HG03457 (cell line): Measurements from ENCODE around the gene HACD1.
"Not testable (repeated sequence)": the region's sequence is repeated elsewhere in the genome, so short reads cannot be mapped to it uniquely, and the experiment has no call there.

Source experiments
- ATAC-seq: cut with Tn5 transposase; IDR thresholded peaks from one replicate; pipeline ENCODE4 v1.9.1; 2021; ENCODE audit warnings: moderate number of reproducible peaks; ENCODE audit not compliant: unreplicated experiment

HACD1 gene

DNA sequence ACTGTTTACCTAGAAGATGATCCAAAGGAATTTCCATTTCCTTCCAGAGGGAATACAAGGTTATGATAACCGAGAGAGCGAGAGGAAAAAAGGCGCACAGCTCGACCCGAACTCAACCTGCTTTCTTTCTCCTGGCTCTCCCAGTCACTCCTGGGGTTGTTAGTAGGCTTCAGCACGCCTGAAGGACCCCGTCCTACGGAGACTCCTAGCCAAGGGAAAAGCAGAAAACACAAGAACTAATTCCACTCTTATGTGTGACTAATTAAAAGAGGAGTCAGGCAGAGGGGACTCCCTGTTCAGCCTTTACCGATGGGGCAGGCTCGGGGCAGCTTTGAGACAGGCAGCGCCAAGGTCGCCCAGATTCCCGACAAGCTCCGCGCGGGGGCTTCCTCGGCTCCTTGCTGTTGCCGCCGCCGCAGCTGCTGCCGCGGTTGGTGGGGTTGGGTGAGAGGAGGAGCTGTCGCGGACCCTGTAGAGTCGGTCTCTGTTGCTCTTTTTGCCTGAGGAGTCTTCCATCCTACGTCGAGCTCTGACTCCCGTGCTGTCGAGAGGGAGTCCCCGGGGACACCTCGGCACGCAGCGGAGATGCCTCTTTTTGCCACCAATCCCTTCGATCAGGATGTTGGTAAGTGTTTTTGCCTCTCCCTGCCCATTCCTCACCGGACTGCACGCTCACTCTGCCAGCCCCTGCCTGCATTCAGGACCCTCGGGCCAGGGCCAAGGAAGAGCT is 26.7 kb upstream of the HACD1 start, which contains the start of gene STAM:
STAM (plus strand) TSS at position 397 of the 730 bp plus-strand sequence; CDS start at position 586, 189 bp downstream.
- peak; percentile 69 for ATAC-seq

GRCh38 chr10:17643339-17643754 is 26.2 kb upstream of the HACD1 start:
- ATAC-seq: peak; percentile 13

GRCh38 chr10:17640331-17640816 is 23.2 kb upstream of the HACD1 start:
- ATAC-seq: no peak

DNA sequence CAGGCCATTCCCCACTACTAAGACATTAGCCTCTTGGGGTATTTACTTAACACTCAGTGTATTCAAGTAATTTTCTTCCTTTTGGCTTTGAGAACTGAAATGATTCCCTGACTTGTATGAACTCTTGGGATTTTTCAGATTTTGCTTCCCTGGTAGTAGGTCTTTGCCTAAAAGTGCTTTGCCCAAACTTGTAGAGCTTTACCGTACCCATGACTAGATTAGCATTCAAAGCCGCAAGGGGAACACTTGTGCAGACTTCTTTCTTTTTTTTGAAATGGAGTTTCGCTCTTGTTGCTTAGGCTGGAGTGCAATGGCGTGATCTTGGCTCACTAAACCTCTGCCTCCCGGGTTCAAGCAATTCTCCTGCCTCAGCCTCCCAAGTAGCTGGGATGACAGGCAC is 20.7 kb upstream of the HACD1 start:
- no peak for ATAC-seq

DNA sequence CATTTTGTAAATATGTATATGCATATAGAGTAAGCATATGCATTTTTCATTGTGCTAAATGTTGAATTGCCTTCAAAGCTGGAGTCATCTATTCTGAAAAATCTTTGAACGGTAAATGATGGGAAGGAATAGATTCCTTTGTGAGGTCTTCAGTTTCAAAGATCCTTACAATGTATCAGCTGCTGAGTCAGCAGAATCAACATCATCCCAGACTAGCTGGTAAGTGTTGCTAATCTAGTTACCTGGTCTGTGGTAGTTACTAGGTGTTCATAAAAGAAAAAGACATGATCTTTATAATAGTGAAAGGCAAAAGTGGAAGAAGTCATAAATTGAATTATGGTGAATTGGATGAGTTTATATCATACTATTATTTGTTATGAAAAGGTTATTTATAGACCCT is 16.2 kb upstream of the HACD1 start:
- ATAC-seq: no peak

GRCh38 chr10:17632590-17632989 is 15.4 kb upstream of the HACD1 start:
- not testable (repeated sequence) for ATAC-seq

- no peak for ATAC-seq
These were observed 9.5 kb upstream of the HACD1 start for GRCh38 chr10:17626656-17627055.

DNA sequence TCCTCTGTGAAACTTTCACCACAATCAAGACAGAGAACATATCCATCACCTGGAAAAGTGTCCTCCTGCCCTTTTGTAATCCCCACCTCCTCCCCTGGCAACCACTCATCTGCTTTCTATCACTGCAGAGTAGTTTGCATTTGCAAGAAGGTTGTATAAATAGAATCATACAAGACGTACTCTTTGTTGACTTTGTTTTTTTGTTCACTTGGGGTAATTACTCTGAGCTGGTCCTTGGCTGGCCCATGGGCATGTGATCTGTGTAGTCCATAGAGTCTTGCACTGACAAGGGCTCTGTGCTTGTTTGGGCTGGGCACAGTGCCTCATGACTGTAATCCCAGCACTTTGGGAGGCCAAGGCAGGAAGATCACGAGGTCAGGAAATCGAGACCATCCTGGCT is 7.8 kb upstream of the HACD1 start:
- ATAC-seq: no peak

- ATAC-seq: no peak
These were observed 4.9 kb upstream of the HACD1 start for GRCh38 chr10:17622061-17622460.

- peak; percentile 42 for ATAC-seq
These were observed 657 bp downstream of the HACD1 start for GRCh38 chr10:17616403-17617030.

DNA sequence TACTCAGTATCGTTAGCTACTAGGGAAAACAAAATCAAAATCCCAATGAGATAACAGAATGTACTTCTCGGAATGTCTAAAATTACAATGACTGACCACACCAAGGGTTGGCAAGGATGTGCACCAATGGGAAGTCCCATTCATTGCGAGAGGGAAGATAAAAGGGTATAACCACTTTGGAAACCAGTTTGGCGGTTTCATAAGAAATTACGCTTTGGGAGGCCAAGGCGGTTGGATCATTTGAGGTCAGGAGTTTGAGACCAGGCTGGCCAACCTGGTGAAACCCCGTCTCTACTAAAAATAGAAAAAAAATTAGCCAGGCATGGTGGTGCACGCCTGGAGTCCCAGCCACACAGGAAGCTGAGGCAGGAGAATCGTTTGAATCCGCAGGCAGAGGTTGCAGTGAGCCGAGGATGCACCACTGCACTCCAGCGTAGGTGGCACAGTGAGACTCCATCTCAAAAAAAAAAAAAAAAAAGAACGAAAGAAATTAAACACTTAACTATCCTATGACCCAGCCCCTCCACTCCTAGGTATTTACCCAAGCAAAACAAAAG is 7.6 kb downstream of the HACD1 start:
- no peak for ATAC-seq

GRCh38 chr10:17607603-17608332 is 9.4 kb downstream of the HACD1 start:
- ATAC-seq: no peak

DNA sequence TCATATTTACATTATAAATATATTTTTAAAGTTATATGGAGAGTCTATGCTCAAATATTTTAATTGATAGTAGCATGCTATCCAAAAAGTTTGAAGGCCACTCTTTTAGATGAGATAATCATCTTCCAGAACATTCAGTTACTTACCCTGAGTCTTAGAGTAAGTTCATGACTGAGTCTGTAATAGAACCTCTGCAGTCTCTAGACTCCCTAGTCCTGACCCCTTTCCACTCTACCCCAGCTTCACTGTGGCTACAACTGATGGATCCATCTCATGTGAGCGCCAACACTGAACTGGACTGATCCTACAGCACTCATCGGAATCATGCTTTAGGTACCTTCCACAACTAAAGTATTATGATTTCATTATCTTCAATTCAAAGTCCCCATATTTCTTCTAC is 10.1 kb downstream of the HACD1 start:
- no peak for ATAC-seq

- no peak for ATAC-seq
These were observed 10.6 kb downstream of the HACD1 start for GRCh38 chr10:17606547-17607040.

DNA sequence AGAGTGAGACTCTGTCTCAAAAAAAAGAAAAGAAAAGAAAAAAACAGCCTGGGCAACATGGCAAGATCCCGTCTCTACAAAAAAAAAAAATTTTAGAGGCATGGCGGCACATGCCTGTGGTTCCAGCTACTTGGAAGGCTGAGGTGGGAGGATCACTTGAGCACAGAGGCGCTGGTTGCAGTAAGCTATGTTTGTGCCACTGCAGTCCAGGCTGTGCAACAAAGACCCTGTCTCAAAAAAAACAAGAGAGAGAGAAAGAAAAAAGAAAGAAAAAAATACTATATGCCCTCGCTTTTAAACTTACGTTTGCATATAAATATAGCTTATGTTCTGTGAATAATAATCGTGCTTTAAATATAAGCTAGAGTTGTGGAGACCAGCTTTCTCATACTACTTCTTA is 11.2 kb downstream of the HACD1 start:
- no peak for ATAC-seq

DNA sequence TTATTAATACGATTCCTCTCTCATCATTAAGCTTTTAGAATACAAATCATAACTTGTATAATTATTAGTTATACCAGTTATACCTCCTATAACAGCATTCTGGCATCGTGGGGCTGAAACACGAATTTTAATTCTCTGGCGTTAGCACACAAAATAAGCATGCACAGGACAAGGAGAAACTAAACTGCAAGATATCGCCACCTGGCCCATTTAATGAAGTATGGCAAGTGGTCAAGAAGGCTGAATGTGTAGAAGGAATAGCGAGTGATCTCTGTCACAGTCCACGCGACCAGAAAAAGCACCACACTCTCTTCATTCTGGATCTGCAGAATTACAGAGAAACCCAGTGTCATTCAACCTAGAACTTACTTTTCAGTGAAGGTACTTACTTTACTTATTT is 18.1 kb downstream of the HACD1 start:
- ATAC-seq: no peak

GRCh38 chr10:17597386-17597785 is 19.8 kb downstream of the HACD1 start:
- ATAC-seq: no peak

- no peak for ATAC-seq
These were observed 26.1 kb downstream of the HACD1 start for GRCh38 chr10:17590969-17591645.

DNA sequence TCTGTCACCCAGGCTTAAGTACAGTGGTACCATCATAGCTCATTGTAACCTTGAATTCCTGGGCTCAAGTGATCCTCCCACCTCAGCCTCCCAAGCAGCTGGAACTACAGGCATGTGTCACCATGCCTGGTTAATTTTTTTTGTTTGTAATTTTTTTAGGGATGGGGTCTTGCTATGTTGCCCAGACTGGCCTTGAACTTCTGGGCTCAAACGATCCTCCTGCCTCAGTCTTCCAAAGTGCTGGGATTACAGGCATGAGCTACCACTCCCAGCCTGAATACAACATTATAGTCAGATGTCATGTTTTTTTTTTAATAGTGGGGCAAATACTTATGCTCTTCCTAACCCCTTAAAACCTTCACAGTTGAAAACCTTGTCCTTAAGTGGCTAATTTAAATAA is 27.9 kb downstream of the HACD1 start:
- not testable (repeated sequence) for ATAC-seq

DNA sequence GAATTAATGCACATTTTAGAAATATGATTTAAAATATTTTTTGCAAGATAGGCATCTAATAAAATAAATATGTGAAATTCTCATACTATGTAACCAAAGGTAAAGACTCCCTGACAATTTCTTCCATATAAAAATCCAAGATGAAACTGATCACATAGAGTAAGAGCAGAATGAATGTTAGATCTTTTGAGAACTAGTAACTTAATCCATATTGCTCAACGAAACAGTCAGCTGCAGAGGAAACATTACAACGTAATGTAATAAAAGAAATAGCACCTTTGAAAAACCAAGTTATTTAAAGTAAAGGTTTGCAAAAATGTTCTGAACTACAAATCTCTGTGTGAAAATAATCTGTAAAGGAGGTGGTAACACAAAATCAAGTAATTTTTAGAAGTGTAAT is 28.8 kb downstream of the HACD1 start:
- ATAC-seq: no peak

- ATAC-seq: not testable (repeated sequence)
These were observed 29.9 kb downstream of the HACD1 start for GRCh38 chr10:17587321-17587720.
